K562 (cell line): ENCODE data around the gene TICRR. TPM values are rescaled to one million over a fixed set of nuclear protein-coding genes. Genes with fewer than 3 reads are reported as not detected.
A peak's percentile ranks its signal among the peaks of the same experiment; 100 is the strongest.

ENCODE experiments used
- BRCA1 ChIP-seq, 2 experiments: fragments of 450-650 bp in 1 of 2; sonication (generic) in 1 of 2; formaldehyde crosslinking in 1 of 2; IDR thresholded peaks; 2 replicates each; pipeline versions ENCODE4 v1.5.0 to v1.6.1; 2017 to 2020; ENCODE audit warnings: mild to moderate bottlenecking in 1 of 2, missing genetic modification reagents in 1 of 2
- C11orf30 ChIP-seq: fragments of 450-650 bp; IDR thresholded peaks from 2 replicates; pipeline ENCODE4 v1.6.1; 2016; ENCODE audit warnings: low read depth, mild to moderate bottlenecking
- CAMTA2 ChIP-seq: fragments of 250-450 bp; sonication (Bioruptor Pico); conservative IDR thresholded peaks from 2 replicates; pipeline ENCODE4 v1.5.1; 2022
- CEBPB ChIP-seq: fragments of 450-650 bp; IDR thresholded peaks from 2 replicates; pipeline ENCODE4 v1.6.1; 2016; ENCODE audit warnings: missing genetic modification characterization, missing compliant biosample characterization
- DPF2 ChIP-seq: fragments of 450-650 bp; IDR thresholded peaks from 2 replicates; pipeline ENCODE4 v1.6.1; 2016
- MEF2D ChIP-seq: conservative IDR thresholded peaks from 2 replicates; pipeline ENCODE4 v1.6.1; 2016; ENCODE audit warnings: low read depth, missing genetic modification characterization, missing compliant biosample characterization
- NEUROD1 ChIP-seq: fragments of 150-350 bp; IDR thresholded peaks from 2 replicates; pipeline ENCODE4 v1.6.1; 2014; ENCODE audit warnings: borderline replicate concordance, low read length, low read depth; ENCODE audit not compliant: partially characterized antibody
- NFIX ChIP-seq: fragments of 250-450 bp; sonication (Bioruptor Pico); IDR thresholded peaks from 2 replicates; pipeline ENCODE4 v1.4.0; 2020; ENCODE audit warnings: low read depth, mild to moderate bottlenecking, moderate library complexity
- POLR2A ChIP-seq: fragments of 450-650 bp; conservative IDR thresholded peaks from 2 replicates; pipeline ENCODE4 v1.6.1; 2016
- POLR3G ChIP-seq: IDR thresholded peaks from 2 replicates; pipeline ENCODE4 v1.6.1; 2011; ENCODE audit not compliant: insufficient read length, insufficient replicate concordance; ENCODE audit errors: extremely low read depth
- PTTG1 ChIP-seq: fragments of 450-650 bp; IDR thresholded peaks from 2 replicates; pipeline ENCODE4 v1.6.1; 2016; ENCODE audit warnings: low read depth, mild to moderate bottlenecking, missing genetic modification characterization, missing compliant biosample characterization
- RBBP5 ChIP-seq: fragments of 200-600 bp; sonication (generic); IDR thresholded peaks from 2 replicates; pipeline ENCODE4 v1.6.1; 2012; ENCODE audit warnings: borderline replicate concordance, mild to moderate bottlenecking, low read length, control low read depth, inconsistent platforms; ENCODE audit not compliant: insufficient read depth, poor library complexity, severe bottlenecking
- TFE3 ChIP-seq: fragments of 450-650 bp; formaldehyde crosslinking; IDR thresholded peaks from 2 replicates; pipeline ENCODE4 v1.4.0; 2020; ENCODE audit warnings: mild to moderate bottlenecking, mixed read lengths
- ZKSCAN1 ChIP-seq: fragments of 150-350 bp; IDR thresholded peaks from 2 replicates; pipeline ENCODE4 v1.6.1; 2016; ENCODE audit warnings: low read depth, low read length
- ZNF316 ChIP-seq: fragments of 450-650 bp; IDR thresholded peaks from 2 replicates; pipeline ENCODE4 v1.6.1; 2016
- ZNF639 ChIP-seq, 2 experiments: fragments of 200-800 bp in 1 of 2; sonication (Bioruptor generic) in 1 of 2; sonication (generic) in 1 of 2; formaldehyde crosslinking in 1 of 2; IDR thresholded peaks in 1 of 2; conservative IDR thresholded peaks in 1 of 2; 2 replicates each; pipeline versions ENCODE4 v1.5.0 to v1.6.1; 2016 to 2020; ENCODE audit warnings: missing compliant biosample characterization in 1 of 2, missing genetic modification characterization in 1 of 2, missing genetic modification reagents in 1 of 2
- ZNF696 ChIP-seq: fragments of 250-450 bp; sonication (Bioruptor Pico); conservative IDR thresholded peaks from 2 replicates; pipeline ENCODE4 v1.4.0; 2020; ENCODE audit warnings: mild to moderate bottlenecking, moderate library complexity
- polyA plus RNA-seq, 8 experiments: library from polyadenylated mRNA; depleted of rRNA in 4 of 8; stranded (reverse) in 5 of 8; unstranded in 3 of 8; fragments of >200 nt; fragmentation: Nextera tagmentation in 2 of 8; fragmentation: Illumina TruSeq in 1 of 8; extraction: Ambion mirVana in 2 of 8; extraction: Trizol in 1 of 8; gene quantifications; 2 replicates each; pipeline versions ENCODE4 v1.2.1 to v1.2.3, GENCODE V29; 2011 to 2014; ENCODE audit warnings: inconsistent platforms in 1 of 8, missing spikeins in 1 of 8
- total RNA-seq, 7 experiments: library from RNA; depleted of rRNA in 6 of 7; stranded (reverse); fragments of >200 nt in 6 of 7; fragmentation: Illumina TruSeq in 2 of 7; extraction: Trizol in 2 of 7; gene quantifications; 2 replicates each; pipeline versions ENCODE4 v1.2.1 to v1.2.3, GENCODE V29; 2011 to 2021; ENCODE audit warnings: low replicate concordance in 1 of 7
- TF ChIP-seq, protein P1 (sequence below): sonication (generic); formaldehyde crosslinking; IDR thresholded peaks from 2 replicates; pipeline ENCODE4 v1.8.0; 2022; ENCODE audit warnings: mild to moderate bottlenecking, missing genetic modification reagents
- TF ChIP-seq, protein P2 (sequence below): fragments of 450-650 bp; IDR thresholded peaks from 2 replicates; pipeline ENCODE4 v1.7.1; 2018; ENCODE audit warnings: mild to moderate bottlenecking, low read depth; ENCODE audit not compliant: partially characterized antibody
- TF ChIP-seq, protein P3 (sequence below): fragments of 200-800 bp; sonication (Bioruptor generic); IDR thresholded peaks from 2 replicates; pipeline ENCODE4 v1.6.1; 2017; ENCODE audit warnings: missing genetic modification characterization, missing compliant biosample characterization

The TICRR gene
- total and polyA plus RNA-seq, 9 of the 15 experiments (the other 6 are each of a cell fraction or from before 2014, with no cell fraction given), result 0.84 to 22.9 (median 13.7) TPM

DNA sequence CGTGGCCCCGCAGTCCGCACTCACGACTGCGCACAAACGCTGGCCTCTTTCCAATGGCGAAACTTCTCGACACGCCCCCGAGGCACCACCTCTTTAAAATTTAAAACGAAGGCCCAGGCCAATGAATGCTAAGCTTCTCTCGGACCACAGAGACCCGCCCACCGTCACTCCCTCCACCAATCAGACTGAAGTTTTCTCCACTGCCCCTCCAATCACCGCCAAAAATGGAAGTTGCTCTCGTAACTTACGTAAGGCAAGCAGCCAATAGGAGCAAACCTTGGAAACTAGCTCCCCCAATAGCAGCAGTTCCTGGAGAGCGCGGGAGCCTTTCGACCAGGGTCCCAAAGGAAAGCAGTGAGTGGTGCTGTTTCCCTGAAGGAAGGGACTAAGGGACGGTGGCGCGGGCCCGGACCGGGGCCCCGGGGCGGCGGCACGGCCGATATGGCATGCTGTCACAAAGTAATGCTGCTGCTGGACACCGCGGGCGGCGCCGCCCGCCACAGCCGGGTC, at the start of gene TICRR (continued):
- TF ChIP-seq CEBPB (tag) (peak; percentile 91), MEF2D (tag) (no peak), CAMTA2 (CRISPR knock-in tag) (no peak), TFE3 (CRISPR knock-in tag) (no peak), DPF2 (no peak), ZKSCAN1 (no peak), PTTG1 (no peak), NEUROD1 (peak; percentile 97), POLR2A (peak; percentile 87), ZNF316 (no peak), ZNF639 (CRISPR knock-in tag; conservative IDR thresholded peaks at IDR 0.05 in 1 of 2, IDR thresholded peaks at IDR 0.05 in 1 of 2) (no peak; a peak in 1 of 4 replicates), RBBP5 (no peak), C11orf30 (peak; percentile 66), NFIX (no peak), BRCA1 (IDR thresholded peaks at IDR 0.05) (no peak), BRCA1 (CRISPR knock-in tag; IDR thresholded peaks at IDR 0.05) (no peak), ZNF696 (no peak), POLR3G (no peak)
- TF ChIP-seq, protein P1, sequence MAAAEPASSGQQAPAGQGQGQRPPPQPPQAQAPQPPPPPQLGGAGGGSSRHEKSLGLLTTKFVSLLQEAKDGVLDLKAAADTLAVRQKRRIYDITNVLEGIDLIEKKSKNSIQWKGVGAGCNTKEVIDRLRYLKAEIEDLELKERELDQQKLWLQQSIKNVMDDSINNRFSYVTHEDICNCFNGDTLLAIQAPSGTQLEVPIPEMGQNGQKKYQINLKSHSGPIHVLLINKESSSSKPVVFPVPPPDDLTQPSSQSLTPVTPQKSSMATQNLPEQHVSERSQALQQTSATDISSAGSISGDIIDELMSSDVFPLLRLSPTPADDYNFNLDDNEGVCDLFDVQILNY (CRISPR knock-in tag), result no peak
- TF ChIP-seq, protein P2, sequence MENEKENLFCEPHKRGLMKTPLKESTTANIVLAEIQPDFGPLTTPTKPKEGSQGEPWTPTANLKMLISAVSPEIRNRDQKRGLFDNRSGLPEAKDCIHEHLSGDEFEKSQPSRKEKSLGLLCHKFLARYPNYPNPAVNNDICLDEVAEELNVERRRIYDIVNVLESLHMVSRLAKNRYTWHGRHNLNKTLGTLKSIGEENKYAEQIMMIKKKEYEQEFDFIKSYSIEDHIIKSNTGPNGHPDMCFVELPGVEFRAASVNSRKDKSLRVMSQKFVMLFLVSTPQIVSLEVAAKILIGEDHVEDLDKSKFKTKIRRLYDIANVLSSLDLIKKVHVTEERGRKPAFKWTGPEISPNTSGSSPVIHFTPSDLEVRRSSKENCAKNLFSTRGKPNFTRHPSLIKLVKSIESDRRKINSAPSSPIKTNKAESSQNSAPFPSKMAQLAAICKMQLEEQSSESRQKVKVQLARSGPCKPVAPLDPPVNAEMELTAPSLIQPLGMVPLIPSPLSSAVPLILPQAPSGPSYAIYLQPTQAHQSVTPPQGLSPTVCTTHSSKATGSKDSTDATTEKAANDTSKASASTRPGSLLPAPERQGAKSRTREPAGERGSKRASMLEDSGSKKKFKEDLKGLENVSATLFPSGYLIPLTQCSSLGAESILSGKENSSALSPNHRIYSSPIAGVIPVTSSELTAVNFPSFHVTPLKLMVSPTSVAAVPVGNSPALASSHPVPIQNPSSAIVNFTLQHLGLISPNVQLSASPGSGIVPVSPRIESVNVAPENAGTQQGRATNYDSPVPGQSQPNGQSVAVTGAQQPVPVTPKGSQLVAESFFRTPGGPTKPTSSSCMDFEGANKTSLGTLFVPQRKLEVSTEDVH, result peak; percentile 94
- TF ChIP-seq, protein P3, sequence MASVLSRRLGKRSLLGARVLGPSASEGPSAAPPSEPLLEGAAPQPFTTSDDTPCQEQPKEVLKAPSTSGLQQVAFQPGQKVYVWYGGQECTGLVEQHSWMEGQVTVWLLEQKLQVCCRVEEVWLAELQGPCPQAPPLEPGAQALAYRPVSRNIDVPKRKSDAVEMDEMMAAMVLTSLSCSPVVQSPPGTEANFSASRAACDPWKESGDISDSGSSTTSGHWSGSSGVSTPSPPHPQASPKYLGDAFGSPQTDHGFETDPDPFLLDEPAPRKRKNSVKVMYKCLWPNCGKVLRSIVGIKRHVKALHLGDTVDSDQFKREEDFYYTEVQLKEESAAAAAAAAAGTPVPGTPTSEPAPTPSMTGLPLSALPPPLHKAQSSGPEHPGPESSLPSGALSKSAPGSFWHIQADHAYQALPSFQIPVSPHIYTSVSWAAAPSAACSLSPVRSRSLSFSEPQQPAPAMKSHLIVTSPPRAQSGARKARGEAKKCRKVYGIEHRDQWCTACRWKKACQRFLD (CRISPR knock-in tag), result no peak
